Type B pancreatic cell (in vitro differentiated cells): ENCODE data around the gene ACOXL. TPM values are rescaled to one million over a fixed set of nuclear protein-coding genes. Genes with fewer than 3 reads are reported as not detected.

ENCODE experiments used
- DNase-seq: peaks from one replicate; pipeline ENCODE4 v3.0.0; 2021; ENCODE audit warnings: mixed read lengths; ENCODE audit not compliant: unreplicated experiment; ENCODE audit errors: extremely low spot score
- H3K27ac Mint-ChIP-seq: 2 replicates; pipeline ENCODE4 v1.8.0; 2021; ENCODE audit warnings: mild to moderate bottlenecking, mixed read lengths
- H3K27me3 Mint-ChIP-seq: 2 replicates; pipeline ENCODE4 v1.8.0; 2021; ENCODE audit warnings: mixed read lengths
- H3K36me3 Mint-ChIP-seq: 2 replicates; pipeline ENCODE4 v1.8.0; 2021; ENCODE audit warnings: mixed read lengths
- H3K4me1 Mint-ChIP-seq: one replicate; pipeline ENCODE4 v1.8.0; 2021; ENCODE audit warnings: mixed read lengths; ENCODE audit not compliant: unreplicated experiment
- H3K4me3 Mint-ChIP-seq: 2 replicates; pipeline ENCODE4 v1.8.0; 2021; ENCODE audit warnings: mild to moderate bottlenecking, mixed read lengths
- H3K9me3 Mint-ChIP-seq: 2 replicates; pipeline ENCODE4 v1.8.0; 2021; ENCODE audit warnings: mixed read lengths
- total RNA-seq: library from RNA; stranded (reverse); gene quantifications from 2 replicates; pipeline ENCODE4 v1.2.1, GENCODE V29; 2021; ENCODE audit warnings: low replicate concordance
- TF ChIP-seq, protein P1 (sequence below): fragments of 200-600 bp; sonication (generic); conservative IDR thresholded peaks from 2 replicates; pipeline ENCODE4 v1.5.0; 2021; ENCODE audit warnings: antibody characterized with exemption, mild to moderate bottlenecking

Gene ACOXL
- total RNA-seq, 1 donor from 2014 or later, result 1.4 TPM

DNA sequence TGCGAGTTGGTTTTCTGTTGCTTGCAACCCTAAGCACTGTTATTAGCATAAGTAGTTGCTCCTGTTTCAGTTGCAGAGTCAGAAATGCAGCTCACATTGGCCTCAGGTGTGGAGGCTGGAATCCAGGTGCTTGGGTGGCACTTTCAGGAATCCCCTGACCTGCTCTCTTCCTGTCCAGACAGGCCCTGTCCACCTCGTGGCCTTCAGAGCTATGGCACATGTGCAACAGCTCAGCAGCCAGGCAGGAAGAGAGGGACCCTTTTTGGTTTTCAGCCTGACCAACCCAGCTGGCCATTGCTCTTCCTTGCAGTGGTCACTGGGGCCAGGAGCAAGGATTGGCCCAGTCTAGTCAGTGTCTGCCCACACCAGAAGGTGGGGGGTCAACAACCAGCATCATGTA lies 12.7 kb downstream of the ACOXL start:
- DNase-seq, result no peak
- Mint-ChIP-seq H3K27ac (no peak overlapping the region), H3K4me1 (peaks cover 12% of the 10 kb centered on the region), H3K36me3 (no peaks in the 10 kb centered on the region), H3K27me3 (peaks cover 26% of the 10 kb centered on the region), H3K9me3 (no peaks in the 10 kb centered on the region), H3K4me3 (no peak overlapping the region)
- TF ChIP-seq, protein P1, sequence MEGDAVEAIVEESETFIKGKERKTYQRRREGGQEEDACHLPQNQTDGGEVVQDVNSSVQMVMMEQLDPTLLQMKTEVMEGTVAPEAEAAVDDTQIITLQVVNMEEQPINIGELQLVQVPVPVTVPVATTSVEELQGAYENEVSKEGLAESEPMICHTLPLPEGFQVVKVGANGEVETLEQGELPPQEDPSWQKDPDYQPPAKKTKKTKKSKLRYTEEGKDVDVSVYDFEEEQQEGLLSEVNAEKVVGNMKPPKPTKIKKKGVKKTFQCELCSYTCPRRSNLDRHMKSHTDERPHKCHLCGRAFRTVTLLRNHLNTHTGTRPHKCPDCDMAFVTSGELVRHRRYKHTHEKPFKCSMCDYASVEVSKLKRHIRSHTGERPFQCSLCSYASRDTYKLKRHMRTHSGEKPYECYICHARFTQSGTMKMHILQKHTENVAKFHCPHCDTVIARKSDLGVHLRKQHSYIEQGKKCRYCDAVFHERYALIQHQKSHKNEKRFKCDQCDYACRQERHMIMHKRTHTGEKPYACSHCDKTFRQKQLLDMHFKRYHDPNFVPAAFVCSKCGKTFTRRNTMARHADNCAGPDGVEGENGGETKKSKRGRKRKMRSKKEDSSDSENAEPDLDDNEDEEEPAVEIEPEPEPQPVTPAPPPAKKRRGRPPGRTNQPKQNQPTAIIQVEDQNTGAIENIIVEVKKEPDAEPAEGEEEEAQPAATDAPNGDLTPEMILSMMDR, result no peak

GRCh38 chr2:110746586-110747521 lies 14.5 kb downstream of the ACOXL start:
- H3K4me3 Mint-ChIP-seq, result no peak overlapping the region
- no peak overlapping the region for H3K27ac Mint-ChIP-seq
- DNase-seq, result no peak
- H3K9me3 Mint-ChIP-seq, result no peaks in the 10 kb centered on the region
- peaks cover 22% of the 10 kb centered on the region for H3K27me3 Mint-ChIP-seq
- TF ChIP-seq, protein P1, result no peak
- peaks cover 12% of the 10 kb centered on the region for H3K4me1 Mint-ChIP-seq
- no peaks in the 10 kb centered on the region for H3K36me3 Mint-ChIP-seq

GRCh38 chr2:110747522-110748488 lies 15.4 kb downstream of the ACOXL start:
- H3K9me3 Mint-ChIP-seq, result no peaks in the 10 kb centered on the region
- no peaks in the 10 kb centered on the region for H3K36me3 Mint-ChIP-seq
- peak overlapping the region; percentile 29 for H3K27ac Mint-ChIP-seq
- TF ChIP-seq, protein P1, result no peak
- peaks cover 24% of the 10 kb centered on the region for H3K27me3 Mint-ChIP-seq
- H3K4me1 Mint-ChIP-seq, result peaks cover 12% of the 10 kb centered on the region
- no peak for DNase-seq
- no peak overlapping the region for H3K4me3 Mint-ChIP-seq

GRCh38 chr2:110748489-110748867 lies 16.1 kb downstream of the ACOXL start:
- TF ChIP-seq, protein P1, result no peak
- no peak for DNase-seq
- no peaks in the 10 kb centered on the region for H3K36me3 Mint-ChIP-seq
- peaks cover 25% of the 10 kb centered on the region for H3K27me3 Mint-ChIP-seq
- no peaks in the 10 kb centered on the region for H3K9me3 Mint-ChIP-seq
- peaks cover 12% of the 10 kb centered on the region for H3K4me1 Mint-ChIP-seq
- H3K27ac Mint-ChIP-seq, result peak overlapping the region; percentile 11
- H3K4me3 Mint-ChIP-seq, result no peak overlapping the region

GRCh38 chr2:110751642-110752041 lies 19.3 kb downstream of the ACOXL start:
- H3K36me3 Mint-ChIP-seq, result no peaks in the 10 kb centered on the region
- H3K27me3 Mint-ChIP-seq, result peaks cover 25% of the 10 kb centered on the region
- DNase-seq, result no peak
- peaks cover 12% of the 10 kb centered on the region for H3K4me1 Mint-ChIP-seq
- H3K27ac Mint-ChIP-seq, result no peak overlapping the region
- no peak overlapping the region for H3K4me3 Mint-ChIP-seq
- TF ChIP-seq, protein P1, result no peak
- no peaks in the 10 kb centered on the region for H3K9me3 Mint-ChIP-seq
